Esophagus squamous epithelium (tissue), 4 donors: ENCODE measurements around the gene LILRA2.

Source experiments
- CTCF ChIP-seq, 6 experiments: fragments of 450-650 bp in 4 of 6; fragments of 200-600 bp in 2 of 6; sonication (generic) in 2 of 6; IDR thresholded peaks; one replicate each; pipeline ENCODE4 v1.5.1; 2016 to 2019; ENCODE audit warnings: antibody characterized with exemption in 6 of 6, mild to moderate bottlenecking in 4 of 6, moderate library complexity in 4 of 6
- POLR2A ChIP-seq, 4 donors: fragments of 450-650 bp; IDR thresholded peaks; one replicate each; pipeline ENCODE4 v1.6.1; 2017; ENCODE audit warnings: antibody characterized with exemption in 4 of 4, mild to moderate bottlenecking in 4 of 4, moderate library complexity in 3 of 4

- no peak for TF ChIP-seq CTCF (IDR thresholded peaks at IDR 0.05)
- no peak for TF ChIP-seq POLR2A (IDR thresholded peaks at IDR 0.05)
Measured at GRCh38 chr19:54600212-54600611, 26.6 kb downstream of the LILRA2 start.
